Uterine smooth muscle cell (primary cell): Measurements from ENCODE around the gene GUCA2B. TPM values are rescaled to one million over a fixed set of nuclear protein-coding genes. Genes with fewer than 3 reads are reported as not detected.

Source experiments
- total RNA-seq: library from RNA; depleted of rRNA; stranded (reverse); fragments of >200 nt; gene quantifications from 2 replicates; pipeline ENCODE4 v1.2.3, GENCODE V29; 2014

Gene GUCA2B
- not detected in 2 replicates for total RNA-seq

DNA sequence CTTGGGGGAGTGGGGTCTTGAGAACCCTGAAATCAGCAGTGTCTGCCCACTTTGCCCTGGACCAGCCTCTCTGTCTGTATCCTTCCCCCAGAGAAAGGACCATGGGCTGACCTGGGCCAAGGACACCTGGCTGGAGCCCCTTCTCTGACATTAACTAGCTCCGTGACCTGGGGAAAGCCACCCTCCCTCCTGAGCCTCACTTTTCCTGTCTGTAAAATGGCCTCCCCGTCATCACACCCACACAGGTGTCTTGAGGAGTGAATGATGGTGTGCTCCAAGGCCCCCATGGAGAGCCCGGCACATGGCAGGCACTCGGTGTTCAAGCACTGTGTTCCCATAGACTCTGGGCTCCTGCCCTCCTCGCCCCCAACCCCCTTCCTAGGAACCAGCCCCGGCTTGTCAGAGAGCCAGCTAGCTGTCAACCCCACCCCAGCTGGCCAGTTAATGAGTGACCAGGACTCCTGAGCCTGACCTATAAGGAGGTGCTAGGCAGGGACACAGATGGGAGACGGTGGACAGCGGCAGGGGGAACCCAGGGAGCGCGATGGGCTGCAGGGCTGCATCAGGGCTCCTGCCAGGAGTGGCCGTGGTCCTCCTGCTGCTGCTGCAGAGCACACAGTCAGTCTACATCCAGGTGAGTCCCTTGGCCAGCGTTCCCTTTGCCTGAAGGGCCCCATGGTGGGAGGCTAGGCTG, at the start of gene GUCA2B:
Gene GUCA2B (plus strand): TSS at position 504 of the 694 bp plus-strand sequence. CDS start 41 bp downstream, at position 545.

GRCh38 chr1:42164551-42165420, 11.6 kb downstream of the GUCA2B start, which contains the start of gene GUCA2A:
Gene GUCA2A, minus strand, starts transcription at chr1:42164745. Its CDS starts 33 bp downstream, at chr1:42164712.

Other genes starting within 250 kb of the GUCA2B start
- 0.75 and 1.8 TPM in 2 replicates for gene HIVEP3, start 234.5 kb upstream of the GUCA2B start, total RNA-seq
- gene GUCA2A, start 11.3 kb downstream of the GUCA2B start, total RNA-seq: not detected in 2 replicates
- gene FOXJ3, start 181.8 kb downstream of the GUCA2B start, total RNA-seq: 15.5 and 17.6 TPM in 2 replicates
- under 0.01 and 0.12 TPM in 2 replicates for gene RIMKLA, start 227.4 kb downstream of the GUCA2B start, total RNA-seq